ENCODE results near the gene EIF2B5. TPM values are rescaled to one million over a fixed set of nuclear protein-coding genes. Genes with fewer than 3 reads are reported as not detected.

The EIF2B5 gene
- total RNA-seq, 4 donors from 2014 or later, result 27.9 to 46.5 (median 42.2) TPM

DNA sequence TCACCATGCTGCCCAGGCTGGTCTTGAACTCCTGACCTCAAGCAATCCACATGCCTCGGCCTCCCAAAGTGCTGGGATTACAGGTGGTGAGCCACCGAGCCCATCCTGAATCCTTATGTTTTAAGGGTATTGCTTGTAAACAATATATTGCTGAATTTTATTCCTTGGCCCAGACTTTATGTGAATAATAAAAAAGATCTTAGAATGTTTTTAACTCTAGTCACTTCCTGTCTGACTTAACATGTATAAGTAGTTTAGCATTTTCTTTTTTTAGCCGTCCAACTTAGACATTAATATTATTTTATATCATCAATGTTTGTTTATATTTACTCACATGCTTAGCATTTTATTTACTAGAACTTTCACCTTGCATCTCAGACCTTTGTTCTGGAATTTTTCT is 9.2 kb upstream of the EIF2B5 start:
- intact Hi-C loops (cut with DNase I), result no loop called here
- DNase-seq, result no peak
- no peak overlapping the region for H3K27ac ChIP-seq
- TF ChIP-seq POLR2A (IDR thresholded peaks at IDR 0.05), result no peak
- TF ChIP-seq, protein P1, sequence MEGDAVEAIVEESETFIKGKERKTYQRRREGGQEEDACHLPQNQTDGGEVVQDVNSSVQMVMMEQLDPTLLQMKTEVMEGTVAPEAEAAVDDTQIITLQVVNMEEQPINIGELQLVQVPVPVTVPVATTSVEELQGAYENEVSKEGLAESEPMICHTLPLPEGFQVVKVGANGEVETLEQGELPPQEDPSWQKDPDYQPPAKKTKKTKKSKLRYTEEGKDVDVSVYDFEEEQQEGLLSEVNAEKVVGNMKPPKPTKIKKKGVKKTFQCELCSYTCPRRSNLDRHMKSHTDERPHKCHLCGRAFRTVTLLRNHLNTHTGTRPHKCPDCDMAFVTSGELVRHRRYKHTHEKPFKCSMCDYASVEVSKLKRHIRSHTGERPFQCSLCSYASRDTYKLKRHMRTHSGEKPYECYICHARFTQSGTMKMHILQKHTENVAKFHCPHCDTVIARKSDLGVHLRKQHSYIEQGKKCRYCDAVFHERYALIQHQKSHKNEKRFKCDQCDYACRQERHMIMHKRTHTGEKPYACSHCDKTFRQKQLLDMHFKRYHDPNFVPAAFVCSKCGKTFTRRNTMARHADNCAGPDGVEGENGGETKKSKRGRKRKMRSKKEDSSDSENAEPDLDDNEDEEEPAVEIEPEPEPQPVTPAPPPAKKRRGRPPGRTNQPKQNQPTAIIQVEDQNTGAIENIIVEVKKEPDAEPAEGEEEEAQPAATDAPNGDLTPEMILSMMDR (IDR thresholded peaks at IDR 0.05), result no peak
- H3K4me1 ChIP-seq, result peaks cover 0 to 3% of the 10 kb centered on the region in 2 donors
- H3K36me3 ChIP-seq, result no peaks in the 10 kb centered on the region
- no peaks in the 10 kb centered on the region for H3K9me3 ChIP-seq
- H3K27me3 ChIP-seq, result no peaks in the 10 kb centered on the region
- WGBS, 2 donors, result 78 to 84% methylated on average over 3 of the region's 3 CpGs
- no peak overlapping the region for H3K4me3 ChIP-seq (replicated peaks in 1 of 3)

DNA sequence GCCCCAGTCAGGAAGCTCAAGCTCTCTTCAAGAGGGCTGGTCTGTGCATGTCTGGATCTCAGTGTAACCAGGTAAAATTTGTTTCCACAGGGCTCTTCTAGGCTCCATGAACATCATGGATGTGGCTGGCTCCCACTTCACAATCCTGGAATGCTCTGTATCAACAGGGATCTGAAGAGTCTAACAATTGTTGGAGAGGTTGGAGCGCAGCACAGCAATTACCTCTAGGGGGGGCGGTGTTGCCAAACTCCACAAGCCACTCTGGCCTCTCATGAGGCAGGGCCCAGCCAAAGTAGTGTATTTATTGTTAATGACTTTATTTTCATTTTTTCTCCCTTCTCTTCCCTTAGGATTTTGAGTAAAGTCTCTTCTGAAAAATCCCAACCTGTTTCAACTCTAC is 6.1 kb upstream of the EIF2B5 start:
- Histone ChIP-seq H3K36me3 (no peaks in the 10 kb centered on the region), H3K27ac (peak overlapping the region in 1 of 3 donors; percentile 50), H3K4me3 (replicated peaks in 1 of 3) (no peak overlapping the region), H3K9me3 (no peaks in the 10 kb centered on the region), H3K27me3 (no peaks in the 10 kb centered on the region), H3K4me1 (peaks cover 0 to 3% of the 10 kb centered on the region in 2 donors)
- peak; percentile 88 to 89 for DNase-seq
- WGBS, 2 donors, result 7 to 11% methylated on average over 2 of the region's 2 CpGs
- intact Hi-C loops (cut with DNase I), result no loop called here
- no peak for TF ChIP-seq POLR2A (IDR thresholded peaks at IDR 0.05)
- TF ChIP-seq, protein P1 (IDR thresholded peaks at IDR 0.05), result peak in 4 of 6 experiments; percentile 45 to 54 (median 51)

DNA sequence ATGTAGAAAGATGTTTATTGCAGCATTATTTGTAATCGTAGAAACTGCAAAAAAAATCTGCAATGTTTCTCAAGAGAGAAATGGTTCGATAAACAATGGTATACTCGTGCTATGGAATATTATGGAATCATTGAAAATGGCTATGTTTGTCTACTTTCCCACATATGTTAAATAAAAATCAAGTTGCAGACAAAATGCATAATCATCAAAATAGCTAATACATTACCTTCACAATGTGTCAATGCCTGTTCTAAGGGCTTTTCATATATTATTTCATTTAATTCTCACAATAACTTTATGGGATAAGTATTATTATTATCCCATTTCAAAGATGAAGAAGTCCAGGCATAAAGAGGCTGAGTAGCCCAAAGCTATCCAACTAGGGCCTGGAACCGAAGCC is 2.2 kb upstream of the EIF2B5 start:
- no peaks in the 10 kb centered on the region for H3K9me3 ChIP-seq
- DNase-seq, result no peak
- H3K36me3 ChIP-seq, result no peaks in the 10 kb centered on the region
- WGBS, 2 donors, result 93 to 95% methylated on average over 4 of the region's 4 CpGs
- TF ChIP-seq POLR2A (IDR thresholded peaks at IDR 0.05), result no peak
- H3K4me1 ChIP-seq, result peaks cover 12 to 17% of the 10 kb centered on the region in 2 donors
- H3K4me3 ChIP-seq (replicated peaks in 1 of 3), result no peak overlapping the region
- intact Hi-C loops (cut with DNase I), result no loop called here
- H3K27me3 ChIP-seq, result no peaks in the 10 kb centered on the region
- H3K27ac ChIP-seq, result no peak overlapping the region

GRCh38 chr3:184133840-184134745 is 1.1 kb upstream of the EIF2B5 start:
- peak overlapping the region; percentile 57 to 90 (median 77) for H3K27ac ChIP-seq
- TF ChIP-seq, protein P1 (IDR thresholded peaks at IDR 0.05), result no peak
- TF ChIP-seq POLR2A (IDR thresholded peaks at IDR 0.05), result peak in 1 of 2 donors; percentile 68
- 0 to 1% methylated on average over 37 of the region's 37 CpGs for WGBS, 2 donors
- H3K4me1 ChIP-seq, result peaks cover 12 to 14% of the 10 kb centered on the region in 2 donors
- DNase-seq, result peak; percentile 88 to 90
- no peaks in the 10 kb centered on the region for H3K36me3 ChIP-seq
- no peaks in the 10 kb centered on the region for H3K27me3 ChIP-seq
- no peaks in the 10 kb centered on the region for H3K9me3 ChIP-seq
- H3K4me3 ChIP-seq (replicated peaks in 1 of 3), result peak overlapping the region; percentile 66 to 97 (median 67)
- intact Hi-C loops (cut with DNase I), result no loop called here

DNA sequence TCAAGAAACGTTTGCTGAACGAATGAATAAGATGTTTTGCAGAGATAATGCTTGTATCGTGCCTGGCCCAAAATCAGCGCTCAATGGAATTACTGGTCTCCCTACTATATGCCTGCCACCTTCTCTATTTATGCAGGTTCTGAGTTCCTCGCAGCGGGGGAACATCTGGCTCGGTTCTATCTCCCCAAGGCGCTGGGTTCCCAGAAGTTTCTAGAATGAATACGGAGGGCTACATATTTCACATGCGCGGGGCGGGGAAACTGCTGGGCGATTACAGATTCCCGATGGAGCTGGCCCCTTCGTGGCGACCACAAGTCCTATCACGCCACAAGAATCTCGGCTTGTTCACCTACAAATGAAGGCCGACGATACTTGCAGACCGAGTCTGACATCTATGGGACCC is 411 bp upstream of the EIF2B5 start:
- DNase-seq, result no peak
- 1 to 2% methylated on average over 12 to 17 of the region's 21 CpGs for WGBS, 2 donors
- Histone ChIP-seq H3K9me3 (no peaks in the 10 kb centered on the region), H3K4me1 (peaks cover 12 to 14% of the 10 kb centered on the region in 2 donors), H3K27me3 (no peaks in the 10 kb centered on the region), H3K36me3 (no peaks in the 10 kb centered on the region), H3K4me3 (replicated peaks in 1 of 3) (peak overlapping the region; percentile 66 to 97 (median 67)), H3K27ac (peak overlapping the region; percentile 57 to 90 (median 77))
- intact Hi-C loops (cut with DNase I), result no loop called here
- TF ChIP-seq POLR2A (IDR thresholded peaks at IDR 0.05), result no peak
- TF ChIP-seq, protein P1 (IDR thresholded peaks at IDR 0.05), result no peak
